Activated T-cell treated with anti-CD3 and anti-CD28 coated beads, Interleukin-2, amount 50 U/mL, for 72 hours (primary cell): ENCODE measurements around the gene EFCAB10. TPM values are rescaled to one million over a fixed set of nuclear protein-coding genes. Genes with fewer than 3 reads are reported as not detected.
"Not testable (repeated sequence)": the region's sequence is repeated elsewhere in the genome, so short reads cannot be mapped to it uniquely, and the experiment has no call there.

ENCODE experiments used
- ATAC-seq, 2 donors: fragments of 150-1000 bp; cut with Tn5 transposase; replicated peaks in 1 of 2; 2 replicates each; pipeline ENCODE4 v1.10.0; 2021; ENCODE audit warnings: moderate library complexity in 2 of 2, mild to moderate bottlenecking in 1 of 2
- DNase-seq, 2 donors: peaks; one replicate each; pipeline ENCODE4 v3.0.0; 2021 to 2022; ENCODE audit warnings: mixed read lengths in 1 of 2
- H3K27ac Mint-ChIP-seq: one replicate; pipeline ENCODE4 v1.8.0; 2022; ENCODE audit warnings: mild to moderate bottlenecking, moderate library complexity, mixed read lengths
- H3K27me3 Mint-ChIP-seq: one replicate; pipeline ENCODE4 v1.8.0; 2022; ENCODE audit warnings: low read depth, mixed read lengths
- H3K36me3 Mint-ChIP-seq, 2 donors: one replicate each; pipeline ENCODE4 v1.8.0; 2022; ENCODE audit warnings: mixed read lengths in 2 of 2, mild to moderate bottlenecking in 1 of 2; ENCODE audit not compliant: insufficient read depth in 2 of 2
- H3K4me1 Mint-ChIP-seq: one replicate; pipeline ENCODE4 v1.8.0; 2022; ENCODE audit warnings: low read depth, mixed read lengths
- H3K4me3 Mint-ChIP-seq, 2 donors: one replicate each; pipeline ENCODE4 v1.8.0; 2022; ENCODE audit warnings: mild to moderate bottlenecking in 2 of 2, mixed read lengths in 2 of 2, moderate library complexity in 2 of 2
- H3K9me3 Mint-ChIP-seq, 2 donors: one replicate each; pipeline ENCODE4 v1.8.0; 2022; ENCODE audit warnings: mixed read lengths in 2 of 2
- total RNA-seq, 2 donors: library from RNA; stranded (reverse); gene quantifications; one replicate each; pipeline ENCODE4 v1.2.3, GENCODE V29; 2022

The EFCAB10 gene
- total RNA-seq, 2 donors from 2014 or later: not detected

- Mint-ChIP-seq H3K27ac (no peak overlapping the region), H3K27me3 (no peaks in the 10 kb centered on the region), H3K36me3 (peaks cover 0 to 1% of the 10 kb centered on the region in 2 donors), H3K4me1 (no peaks in the 10 kb centered on the region), H3K4me3 (no peak overlapping the region), H3K9me3 (no peaks in the 10 kb centered on the region)
- ATAC-seq (no peak), DNase-seq (no peak)
These were observed 31.5 kb upstream of the EFCAB10 start for GRCh38 chr7:105612806-105613205.

GRCh38 chr7:105611856-105612775 is 30.8 kb upstream of the EFCAB10 start:
- Mint-ChIP-seq H3K27ac (no peak overlapping the region), H3K36me3 (peaks cover 0 to 1% of the 10 kb centered on the region in 2 donors), H3K9me3 (no peaks in the 10 kb centered on the region), H3K27me3 (no peaks in the 10 kb centered on the region), H3K4me1 (no peaks in the 10 kb centered on the region), H3K4me3 (no peak overlapping the region)
- no peak for DNase-seq
- no peak for ATAC-seq

- DNase-seq: no peak
- ATAC-seq: no peak
- Mint-ChIP-seq H3K27ac (no peak overlapping the region), H3K4me1 (no peaks in the 10 kb centered on the region), H3K9me3 (no peaks in the 10 kb centered on the region), H3K36me3 (peaks cover 0 to 1% of the 10 kb centered on the region in 2 donors), H3K4me3 (no peak overlapping the region), H3K27me3 (no peaks in the 10 kb centered on the region)
These were observed 29.1 kb upstream of the EFCAB10 start for GRCh38 chr7:105610165-105610930.

GRCh38 chr7:105602325-105603305 is 21.3 kb upstream of the EFCAB10 start:
- Mint-ChIP-seq H3K27me3 (peaks cover 12% of the 10 kb centered on the region), H3K27ac (no peak overlapping the region), H3K36me3 (no peaks in the 10 kb centered on the region), H3K9me3 (no peaks in the 10 kb centered on the region), H3K4me3 (no peak overlapping the region), H3K4me1 (no peaks in the 10 kb centered on the region)
- DNase-seq: no peak
- no peak for ATAC-seq

- Mint-ChIP-seq H3K27ac (no peak overlapping the region), H3K4me1 (no peaks in the 10 kb centered on the region), H3K9me3 (no peaks in the 10 kb centered on the region), H3K27me3 (peaks cover 21% of the 10 kb centered on the region), H3K4me3 (no peak overlapping the region), H3K36me3 (no peaks in the 10 kb centered on the region)
- ATAC-seq (no peak), DNase-seq (no peak)
These were observed 19.6 kb upstream of the EFCAB10 start for GRCh38 chr7:105600720-105601550.

- H3K36me3 Mint-ChIP-seq: no peaks in the 10 kb centered on the region
- H3K9me3 Mint-ChIP-seq: no peaks in the 10 kb centered on the region
- peaks cover 21% of the 10 kb centered on the region for H3K27me3 Mint-ChIP-seq
- no peak overlapping the region for H3K27ac Mint-ChIP-seq
- no peaks in the 10 kb centered on the region for H3K4me1 Mint-ChIP-seq
- no peak for DNase-seq
- no peak for ATAC-seq
- no peak overlapping the region for H3K4me3 Mint-ChIP-seq
These were observed 18.3 kb upstream of the EFCAB10 start for GRCh38 chr7:105599551-105599950.

GRCh38 chr7:105599080-105599479 is 17.8 kb upstream of the EFCAB10 start:
- not testable (repeated sequence) for H3K4me1 Mint-ChIP-seq

GRCh38 chr7:105596866-105597265 is 15.6 kb upstream of the EFCAB10 start:
- DNase-seq: no peak
- H3K27ac Mint-ChIP-seq: no peak overlapping the region
- H3K9me3 Mint-ChIP-seq: no peaks in the 10 kb centered on the region
- no peak overlapping the region for H3K4me3 Mint-ChIP-seq
- H3K36me3 Mint-ChIP-seq: no peaks in the 10 kb centered on the region
- peaks cover 18% of the 10 kb centered on the region for H3K27me3 Mint-ChIP-seq
- H3K4me1 Mint-ChIP-seq: no peaks in the 10 kb centered on the region
- ATAC-seq: no peak

More at GRCh38 chr7:105599080-105599479, 17.8 kb upstream of the EFCAB10 start:
- H3K27me3 Mint-ChIP-seq: peaks cover 21% of the 10 kb centered on the region
- not testable (repeated sequence) for DNase-seq, H3K27ac Mint-ChIP-seq, H3K4me3 Mint-ChIP-seq, H3K36me3 Mint-ChIP-seq, ATAC-seq, H3K9me3 Mint-ChIP-seq

- Mint-ChIP-seq H3K9me3 (no peaks in the 10 kb centered on the region), H3K36me3 (no peaks in the 10 kb centered on the region), H3K4me1 (peaks cover 6% of the 10 kb centered on the region), H3K27ac (no peak overlapping the region), H3K27me3 (peaks cover 9% of the 10 kb centered on the region), H3K4me3 (no peak overlapping the region)
- ATAC-seq: no peak
- DNase-seq: no peak
These were observed 12.7 kb upstream of the EFCAB10 start for GRCh38 chr7:105594034-105594433.

GRCh38 chr7:105591522-105591921 is 10.2 kb upstream of the EFCAB10 start:
- Mint-ChIP-seq H3K27ac (no peak overlapping the region), H3K4me1 (peaks cover 19% of the 10 kb centered on the region), H3K27me3 (peaks cover 2% of the 10 kb centered on the region), H3K9me3 (no peaks in the 10 kb centered on the region), H3K36me3 (no peaks in the 10 kb centered on the region), H3K4me3 (no peak overlapping the region)
- ATAC-seq (no peak), DNase-seq (no peak)

- Mint-ChIP-seq H3K36me3 (no peaks in the 10 kb centered on the region), H3K9me3 (no peaks in the 10 kb centered on the region), H3K27ac (no peak overlapping the region), H3K4me1 (peaks cover 19% of the 10 kb centered on the region), H3K27me3 (no peaks in the 10 kb centered on the region), H3K4me3 (no peak overlapping the region)
- ATAC-seq (no peak), DNase-seq (no peak)
These were observed 9.5 kb upstream of the EFCAB10 start for GRCh38 chr7:105590793-105591192.
